ENCODE results near the gene PAFAH1B1. TPM values are rescaled to one million over a fixed set of nuclear protein-coding genes. Genes with fewer than 3 reads are reported as not detected.

PAFAH1B1 gene
- total RNA-seq, 2 experiments from 2014 or later = 151 to 171 TPM

- no peaks in the 10 kb centered on the region for H3K27me3 Mint-ChIP-seq
- no peak for ATAC-seq (ENCODE audit: low read depth)
- no peaks in the 10 kb centered on the region for H3K9me3 Mint-ChIP-seq
- H3K4me1 Mint-ChIP-seq = peaks cover 2% of the 10 kb centered on the region
- no peak overlapping the region for H3K4me3 Mint-ChIP-seq
- peak; percentile 24 for DNase-seq
- no peak overlapping the region for H3K27ac Mint-ChIP-seq
- no peaks in the 10 kb centered on the region for H3K36me3 Mint-ChIP-seq
- POLR2A ChIA-PET = interaction anchor here (1.6 kb wide), 1 partner anchor 17 kb away, joined by 3 read pairs; no protein-coding TSS in a partner anchor
These were observed 107.2 kb downstream of the PAFAH1B1 start for GRCh38 chr17:2700491-2701141.

- DNase-seq = no peak
- ATAC-seq (ENCODE audit: low read depth) = no peak
- Mint-ChIP-seq H3K27me3 (no peaks in the 10 kb centered on the region), H3K4me1 (peaks cover 2% of the 10 kb centered on the region), H3K4me3 (no peak overlapping the region), H3K36me3 (no peaks in the 10 kb centered on the region), H3K9me3 (no peaks in the 10 kb centered on the region), H3K27ac (no peak overlapping the region)
- POLR2A ChIA-PET = no interaction called here
These were observed 107.9 kb downstream of the PAFAH1B1 start for GRCh38 chr17:2701161-2701995.

DNA sequence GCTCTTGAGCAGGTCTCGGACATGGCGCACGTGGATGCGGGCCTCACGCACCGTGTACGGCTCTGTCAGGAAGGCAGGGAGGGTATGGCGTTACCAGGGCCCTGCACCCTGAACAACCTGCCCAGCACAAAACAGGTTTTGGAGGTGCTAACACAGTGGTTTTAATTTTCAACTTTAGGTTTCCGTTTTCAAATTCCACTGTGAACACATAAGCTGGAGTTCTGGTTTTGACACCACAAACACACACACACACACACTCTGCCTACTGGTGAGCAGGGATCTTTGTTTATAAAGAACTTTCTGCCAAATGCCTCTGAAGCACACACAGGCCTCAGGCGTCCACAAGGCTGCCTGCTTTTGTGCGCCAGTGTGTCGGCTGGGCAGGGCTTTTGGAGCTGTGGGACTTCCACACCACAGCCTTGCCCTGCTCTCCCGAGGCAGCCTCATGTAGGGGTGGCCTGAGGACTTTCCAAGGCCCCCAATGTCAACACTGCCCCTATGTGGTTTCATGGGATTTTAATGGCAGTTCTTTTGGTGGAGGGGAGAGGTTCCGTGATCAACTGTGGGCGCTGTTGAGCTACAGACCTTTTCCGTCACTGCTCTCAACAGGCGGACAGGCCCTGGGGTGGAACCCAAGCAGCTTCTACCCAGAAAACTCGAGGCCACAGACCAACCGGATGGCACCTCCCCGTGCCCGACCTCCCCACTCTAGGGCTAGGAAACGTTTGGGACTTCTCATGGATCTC is 108.7 kb downstream of the PAFAH1B1 start:
- Mint-ChIP-seq H3K27me3 (no peaks in the 10 kb centered on the region), H3K4me3 (no peak overlapping the region), H3K36me3 (no peaks in the 10 kb centered on the region), H3K27ac (no peak overlapping the region), H3K4me1 (peaks cover 2% of the 10 kb centered on the region), H3K9me3 (no peaks in the 10 kb centered on the region)
- POLR2A ChIA-PET = no interaction called here
- DNase-seq (peak; percentile 15), ATAC-seq (ENCODE audit: low read depth) (no peak)

GRCh38 chr17:2703181-2703580 is 109.7 kb downstream of the PAFAH1B1 start:
- POLR2A ChIA-PET = no interaction called here
- H3K27me3 Mint-ChIP-seq = no peaks in the 10 kb centered on the region
- H3K27ac Mint-ChIP-seq = no peak overlapping the region

DNA sequence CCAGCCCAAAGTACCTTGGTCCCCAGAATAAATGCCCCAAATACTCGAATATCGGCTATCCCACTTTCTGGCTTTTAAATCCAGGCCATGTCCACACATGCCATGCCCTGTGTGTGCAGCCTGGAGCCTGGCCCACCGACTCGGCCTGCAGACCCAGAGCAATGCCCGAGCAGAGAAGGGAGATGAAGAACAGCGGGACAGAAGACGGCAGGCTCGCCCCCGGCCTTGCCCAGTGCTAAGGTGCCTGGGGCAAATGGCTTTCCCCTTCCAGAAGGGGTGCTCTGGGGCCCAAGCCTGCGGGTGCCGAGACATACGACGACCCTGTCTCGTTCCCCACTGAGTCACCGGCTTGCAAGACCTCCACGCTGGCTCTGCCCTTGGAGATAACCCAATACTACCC is 110.2 kb downstream of the PAFAH1B1 start:
- DNase-seq (no peak), ATAC-seq (ENCODE audit: low read depth) (no peak)
- POLR2A ChIA-PET = no interaction called here
- Mint-ChIP-seq H3K9me3 (no peaks in the 10 kb centered on the region), H3K4me1 (peaks cover 2% of the 10 kb centered on the region), H3K36me3 (no peaks in the 10 kb centered on the region), H3K27ac (no peak overlapping the region), H3K27me3 (no peaks in the 10 kb centered on the region), H3K4me3 (no peak overlapping the region)

More at GRCh38 chr17:2703181-2703580, 109.7 kb downstream of the PAFAH1B1 start:
- Mint-ChIP-seq H3K9me3 (no peaks in the 10 kb centered on the region), H3K36me3 (no peaks in the 10 kb centered on the region), H3K4me3 (no peak overlapping the region), H3K4me1 (peaks cover 2% of the 10 kb centered on the region)
- ATAC-seq (ENCODE audit: low read depth) (no peak), DNase-seq (no peak)

GRCh38 chr17:2704031-2704889 is 110.8 kb downstream of the PAFAH1B1 start:
- no peak for DNase-seq
- Mint-ChIP-seq H3K27me3 (no peaks in the 10 kb centered on the region), H3K36me3 (no peaks in the 10 kb centered on the region), H3K4me1 (peaks cover 7% of the 10 kb centered on the region), H3K27ac (peak overlapping the region; percentile 52), H3K9me3 (no peaks in the 10 kb centered on the region), H3K4me3 (no peak overlapping the region)
- ATAC-seq (ENCODE audit: low read depth) = no peak
- POLR2A ChIA-PET = no interaction called here

GRCh38 chr17:2704890-2705248 is 111.4 kb downstream of the PAFAH1B1 start:
- no peak overlapping the region for H3K4me3 Mint-ChIP-seq
- H3K36me3 Mint-ChIP-seq = no peaks in the 10 kb centered on the region
- no peaks in the 10 kb centered on the region for H3K27me3 Mint-ChIP-seq
- H3K9me3 Mint-ChIP-seq = no peaks in the 10 kb centered on the region
- DNase-seq (no peak), ATAC-seq (ENCODE audit: low read depth) (no peak)
- H3K4me1 Mint-ChIP-seq = peaks cover 13% of the 10 kb centered on the region
- POLR2A ChIA-PET = no interaction called here
- peak overlapping the region; percentile 52 for H3K27ac Mint-ChIP-seq

DNA sequence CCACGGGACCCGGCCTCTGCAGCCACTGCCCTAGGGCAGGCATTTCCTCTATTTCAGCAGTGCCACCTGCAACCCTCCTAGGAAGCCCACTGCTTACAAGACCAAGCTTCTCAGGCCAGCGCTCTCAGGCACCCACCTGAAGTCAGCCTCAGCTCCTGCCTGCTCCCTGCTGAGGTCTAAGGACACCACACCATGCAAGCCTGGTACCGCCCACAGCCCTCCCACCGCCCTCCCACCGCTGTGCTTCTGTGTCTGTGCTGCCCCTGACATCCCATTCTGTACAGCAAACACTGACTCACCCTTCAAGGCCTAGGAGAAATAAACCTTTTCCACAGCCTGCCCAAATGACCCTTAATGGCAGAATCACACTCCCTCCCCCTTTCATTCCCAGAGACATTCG is 111.8 kb downstream of the PAFAH1B1 start:
- Mint-ChIP-seq H3K9me3 (no peaks in the 10 kb centered on the region), H3K27ac (no peak overlapping the region), H3K27me3 (no peaks in the 10 kb centered on the region), H3K36me3 (no peaks in the 10 kb centered on the region), H3K4me1 (peaks cover 17% of the 10 kb centered on the region), H3K4me3 (no peak overlapping the region)
- no peak for DNase-seq
- no peak for ATAC-seq (ENCODE audit: low read depth)
- POLR2A ChIA-PET = no interaction called here

GRCh38 chr17:2705888-2706795 is 112.7 kb downstream of the PAFAH1B1 start:
- DNase-seq (no peak), ATAC-seq (ENCODE audit: low read depth) (no peak)
- POLR2A ChIA-PET = no interaction called here
- H3K4me3 Mint-ChIP-seq = no peak overlapping the region
- peak overlapping the region; percentile 67 for H3K27ac Mint-ChIP-seq
- H3K4me1 Mint-ChIP-seq = peaks cover 22% of the 10 kb centered on the region
- no peaks in the 10 kb centered on the region for H3K27me3 Mint-ChIP-seq
- no peaks in the 10 kb centered on the region for H3K9me3 Mint-ChIP-seq
- H3K36me3 Mint-ChIP-seq = no peaks in the 10 kb centered on the region

DNA sequence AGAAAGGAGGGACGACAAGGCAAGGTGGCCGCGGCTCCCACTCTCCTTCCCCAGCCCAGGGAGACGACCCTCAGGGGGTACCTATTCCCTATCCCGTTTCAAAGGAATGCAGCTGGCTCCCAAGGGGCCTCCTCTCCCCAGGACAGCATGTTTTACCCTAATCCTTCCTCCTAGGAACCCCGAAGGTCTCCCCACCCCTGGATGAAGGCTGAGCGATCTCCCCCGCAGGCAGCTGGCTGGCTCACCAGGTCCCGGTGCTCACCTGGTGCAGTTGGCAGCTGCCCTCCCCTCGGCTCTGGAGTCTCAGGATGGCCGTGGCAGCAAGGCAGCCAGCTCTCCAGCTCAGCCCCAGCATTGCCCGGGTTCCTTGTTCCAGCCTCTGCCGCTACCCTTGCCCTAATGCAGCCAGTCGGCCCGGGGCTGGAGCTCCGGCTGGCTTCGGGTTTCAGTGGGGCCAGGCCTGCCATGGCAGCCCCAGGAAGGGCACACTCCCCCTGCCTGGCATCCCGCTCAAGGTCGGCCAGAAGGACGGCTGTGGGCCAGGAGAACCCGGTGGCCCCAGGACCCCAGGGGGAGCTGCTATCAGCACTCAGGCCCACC is 113.6 kb downstream of the PAFAH1B1 start:
- Mint-ChIP-seq H3K36me3 (no peaks in the 10 kb centered on the region), H3K4me1 (peaks cover 23% of the 10 kb centered on the region), H3K27ac (no peak overlapping the region), H3K4me3 (no peak overlapping the region), H3K9me3 (no peaks in the 10 kb centered on the region), H3K27me3 (no peaks in the 10 kb centered on the region)
- POLR2A ChIA-PET = no interaction called here
- DNase-seq = no peak
- ATAC-seq (ENCODE audit: low read depth) = no peak

DNA sequence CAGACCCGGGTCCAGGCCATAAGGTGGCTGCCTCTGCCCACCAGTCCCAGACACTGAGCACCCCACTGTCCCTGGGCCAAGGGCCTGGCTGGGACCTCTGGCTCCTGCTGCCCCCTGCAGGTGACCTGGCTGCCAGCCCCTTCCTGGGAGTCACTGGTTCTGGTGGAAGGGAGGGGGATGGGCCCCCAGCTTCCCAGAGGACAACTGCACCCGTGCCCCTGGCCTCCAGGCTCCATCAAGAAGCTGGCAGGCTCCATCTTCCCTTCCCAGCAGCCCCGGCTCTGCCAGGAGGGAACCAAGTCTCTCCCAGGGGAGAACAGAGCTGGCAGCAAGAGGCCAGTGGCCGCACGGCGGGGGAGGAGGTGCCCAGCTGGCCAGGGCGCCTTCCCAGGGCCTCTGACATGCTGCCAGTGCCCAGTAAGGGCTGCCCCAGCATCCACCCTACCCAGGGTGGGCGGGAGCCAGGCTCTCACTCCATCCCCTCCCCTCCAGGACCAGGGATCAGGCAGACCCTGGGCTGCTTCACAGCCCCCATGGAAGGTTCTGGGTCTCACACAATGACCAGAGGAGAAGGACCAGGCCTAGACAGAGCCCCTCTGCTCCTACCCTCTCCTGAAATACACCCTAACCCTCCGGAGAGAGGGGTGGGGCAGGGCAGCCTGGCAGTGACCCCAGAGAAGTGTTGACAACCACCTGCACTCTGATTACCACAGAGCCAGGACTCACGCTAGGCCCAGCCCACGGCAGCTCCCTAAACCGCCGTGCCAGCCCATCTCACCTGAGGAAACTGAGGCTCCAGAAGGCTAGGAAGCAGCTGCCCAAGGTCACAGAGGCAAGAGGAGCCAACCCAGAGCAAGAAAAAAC is 114.5 kb downstream of the PAFAH1B1 start:
- H3K9me3 Mint-ChIP-seq = no peaks in the 10 kb centered on the region
- POLR2A ChIA-PET = no interaction called here
- H3K36me3 Mint-ChIP-seq = peaks cover 1% of the 10 kb centered on the region
- peaks cover 29% of the 10 kb centered on the region for H3K4me1 Mint-ChIP-seq
- H3K27ac Mint-ChIP-seq = no peak overlapping the region
- DNase-seq = no peak
- ATAC-seq (ENCODE audit: low read depth) = no peak
- H3K27me3 Mint-ChIP-seq = no peaks in the 10 kb centered on the region
- no peak overlapping the region for H3K4me3 Mint-ChIP-seq

Data from activated naive CD8-positive, alpha-beta T cell treated with anti-CD3 and anti-CD28 coated beads, Interleukin-2, amount 10 ng/mL, durations not matched to agents 7 days and 5 days (primary cell).